Esophagus muscularis mucosa (tissue), 3 donors: ENCODE results near the gene IER3.

Experiments
- CTCF ChIP-seq, 3 experiments: fragments of 200-600 bp in 2 of 3; fragments of 450-650 bp in 1 of 3; sonication (generic) in 2 of 3; IDR thresholded peaks; one replicate each; pipeline ENCODE4 v1.5.1; 2017 to 2019; ENCODE audit warnings: antibody characterized with exemption in 3 of 3, mild to moderate bottlenecking in 2 of 3, moderate library complexity in 1 of 3
- POLR2A ChIP-seq: fragments of 450-650 bp; IDR thresholded peaks from one replicate; pipeline ENCODE4 v1.6.1; 2017; ENCODE audit warnings: antibody characterized with exemption, moderate library complexity, mild to moderate bottlenecking, low read depth

GRCh38 chr6:30719791-30720737 lies 24.3 kb downstream of the IER3 start, which contains the start of gene TUBB:
- TF ChIP-seq CTCF (IDR thresholded peaks at IDR 0.05) (peak in 2 of 3 experiments; percentile 21 to 22), POLR2A (peak; percentile 91)
